ENCODE results near the gene FRAS1. TPM values are rescaled to one million over a fixed set of nuclear protein-coding genes. Genes with fewer than 3 reads are reported as not detected.

The FRAS1 gene
- total RNA-seq, 1 experiment from 2014 or later = 0.23 TPM

GRCh38 chr4:78242071-78242470, 184.9 kb downstream of the FRAS1 start:
- ATAC-seq (no peak), DNase-seq (ENCODE audit: low read depth, low spot score) (no peak)
- TF ChIP-seq TCF7L2 (IDR thresholded peaks at IDR 0.05; ENCODE audit: low read depth, low read length) (no peak), POLR2AphosphoS5 (IDR thresholded peaks at IDR 0.05; ENCODE audit: low read depth, low read length) (no peak), CTCF (IDR thresholded peaks at IDR 0.05) (no peak)
- H3K36me3 ChIP-seq (ENCODE audit: control insufficient read depth, insufficient read depth, low read length) = no peaks in the 10 kb centered on the region
- in situ Hi-C loops (cut with HindIII; ENCODE audit: low pct_unique_long_range_greater_than_20kb, low sequenced_read_pairs) (no loop called here), intact Hi-C loops (cut with micrococcal nuclease; ENCODE audit: unreplicated experiment) (no loop called here)
- H3K27ac ChIP-seq (ENCODE audit: low read length) = no peak overlapping the region
- no TSS peak for BruUV-seq (replicated peaks)
- no peak overlapping the region for H3K4me3 ChIP-seq (ENCODE audit: low read depth in 2 of 2, low read length in 2 of 2)
- H3K9me3 ChIP-seq (ENCODE audit: control insufficient read depth, insufficient read depth, low read depth, low read length) = no peaks in the 10 kb centered on the region
- POLR2A ChIA-PET = no interaction called here
- CTCF ChIA-PET = no interaction called here
- H3K4me1 ChIP-seq (ENCODE audit: control insufficient read depth, insufficient read depth, low read length) = no peaks in the 10 kb centered on the region
- no peaks in the 10 kb centered on the region for H3K27me3 ChIP-seq (ENCODE audit: control insufficient read depth, insufficient read depth, low read length)

GRCh38 chr4:78244705-78245485, 187.8 kb downstream of the FRAS1 start:
- Histone ChIP-seq H3K9me3 (ENCODE audit: control insufficient read depth, insufficient read depth, low read depth, low read length) (no peaks in the 10 kb centered on the region), H3K4me1 (ENCODE audit: control insufficient read depth, insufficient read depth, low read length) (no peaks in the 10 kb centered on the region), H3K27ac (ENCODE audit: low read length) (no peak overlapping the region), H3K27me3 (ENCODE audit: control insufficient read depth, insufficient read depth, low read length) (no peaks in the 10 kb centered on the region), H3K4me3 (ENCODE audit: low read depth in 2 of 2, low read length in 2 of 2) (no peak overlapping the region), H3K36me3 (ENCODE audit: control insufficient read depth, insufficient read depth, low read length) (no peaks in the 10 kb centered on the region)
- in situ Hi-C loops (cut with HindIII; ENCODE audit: low pct_unique_long_range_greater_than_20kb, low sequenced_read_pairs) = no loop called here
- ATAC-seq (no peak), DNase-seq (ENCODE audit: low read depth, low spot score) (no peak)
- POLR2A ChIA-PET = no interaction called here
- intact Hi-C loops (cut with micrococcal nuclease; ENCODE audit: unreplicated experiment) = no loop called here
- CTCF ChIA-PET = no interaction called here
- no TSS peak for BruUV-seq (replicated peaks)
- no peak for TF ChIP-seq CTCF (IDR thresholded peaks at IDR 0.05)
- no peak for TF ChIP-seq POLR2AphosphoS5 (IDR thresholded peaks at IDR 0.05; ENCODE audit: low read depth, low read length)
- TF ChIP-seq TCF7L2 (IDR thresholded peaks at IDR 0.05; ENCODE audit: low read depth, low read length) = no peak
- no peak for TF ChIP-seq SIN3A (IDR thresholded peaks at IDR 0.05; ENCODE audit: borderline replicate concordance, insufficient read depth, low read depth, low read length)
- TF ChIP-seq REST (IDR thresholded peaks at IDR 0.05; ENCODE audit: insufficient read depth in 1 of 2, low read depth in 2 of 2, low read length in 1 of 2) = no peak

Measured in Panc1 (cell line).